ENCODE measurements around the gene ROM1. TPM values are rescaled to one million over a fixed set of nuclear protein-coding genes. Genes with fewer than 3 reads are reported as not detected.
A peak's percentile ranks its signal among the peaks of the same experiment; 100 is the strongest.

The ROM1 gene
- polyA plus RNA-seq, 3 donors = 0.51 to 1.4 (median 0.75) TPM

GRCh38 chr11:62565100-62565802, 47.8 kb upstream of the ROM1 start:
- intact Hi-C loops (cut with micrococcal nuclease) = loop anchor here in 1 of 2 donors (5.0 kb wide), 1 partner anchor 33 kb away; no protein-coding TSS in a partner anchor
- TF ChIP-seq CTCF (IDR thresholded peaks at IDR 0.05) = no peak
- no peaks in the 10 kb centered on the region for H3K27me3 Mint-ChIP-seq (ENCODE audit: low read depth in 3 of 3)
- WGBS (ENCODE audit: insufficient coverage) = 83% methylated on average over 1 of the region's 5 CpGs
- no peak overlapping the region for H3K4me3 Mint-ChIP-seq
- Histone ChIP-seq H4K20me1 (ENCODE audit: insufficient read depth, low read length) (peaks cover 60% of the 10 kb centered on the region), H3K4me2 (replicated peaks; ENCODE audit: extremely low read depth, low read length, poor library complexity, severe bottlenecking) (no peak overlapping the region), H2AFZ (ENCODE audit: insufficient read depth, low read depth, low read length, poor library complexity, severe bottlenecking) (no peak overlapping the region), H3K27ac (ENCODE audit: low read depth in 1 of 2, low read length in 2 of 2) (no peak overlapping the region), H3K4me3 (replicated peaks in 1 of 3; ENCODE audit: low read depth in 2 of 3, low read length in 3 of 3) (no peak overlapping the region), H3K9ac (ENCODE audit: insufficient read depth, low read length, poor library complexity, severe bottlenecking) (no peak overlapping the region), H3K4me1 (ENCODE audit: control insufficient read depth in 1 of 2, insufficient read depth in 2 of 2, low read length in 2 of 2) (peaks cover 8 to 24% of the 10 kb centered on the region in 2 donors), H3K79me2 (ENCODE audit: insufficient read depth, low read length) (peaks cover 82% of the 10 kb centered on the region), H3K36me3 (replicated peaks in 1 of 2; ENCODE audit: control insufficient read depth in 1 of 2, insufficient read depth in 2 of 2, low read length in 2 of 2) (peaks cover 71 to 76% of the 10 kb centered on the region in 2 donors), H3K9me3 (replicated peaks in 1 of 2; ENCODE audit: control insufficient read depth in 1 of 2, insufficient read depth in 1 of 2, low read length in 2 of 2) (no peaks in the 10 kb centered on the region), H3K27me3 (ENCODE audit: control insufficient read depth in 2 of 2, insufficient read depth in 2 of 2, low read length in 2 of 2) (no peaks in the 10 kb centered on the region)
- H3K36me3 Mint-ChIP-seq = peaks cover 62 to 93% of the 10 kb centered on the region in 2 donors
- no peaks in the 10 kb centered on the region for H3K9me3 Mint-ChIP-seq
- H3K4me1 Mint-ChIP-seq = peaks cover 20% of the 10 kb centered on the region
- peak overlapping the region in 2 of 7 donors; percentile 42 to 57 for H3K27ac Mint-ChIP-seq
- no peak for DNase-seq

GRCh38 chr11:62566247-62566646, 46.8 kb upstream of the ROM1 start:
- no peak for TF ChIP-seq CTCF (IDR thresholded peaks at IDR 0.05)
- Histone ChIP-seq H3K27ac (ENCODE audit: low read depth in 1 of 2, low read length in 2 of 2) (no peak overlapping the region), H2AFZ (ENCODE audit: insufficient read depth, low read depth, low read length, poor library complexity, severe bottlenecking) (no peak overlapping the region), H3K9ac (ENCODE audit: insufficient read depth, low read length, poor library complexity, severe bottlenecking) (no peak overlapping the region), H3K4me2 (replicated peaks; ENCODE audit: extremely low read depth, low read length, poor library complexity, severe bottlenecking) (no peak overlapping the region), H3K79me2 (ENCODE audit: insufficient read depth, low read length) (peaks cover 84% of the 10 kb centered on the region), H3K4me3 (replicated peaks in 1 of 3; ENCODE audit: low read depth in 2 of 3, low read length in 3 of 3) (no peak overlapping the region), H4K20me1 (ENCODE audit: insufficient read depth, low read length) (peaks cover 60% of the 10 kb centered on the region), H3K36me3 (replicated peaks in 1 of 2; ENCODE audit: control insufficient read depth in 1 of 2, insufficient read depth in 2 of 2, low read length in 2 of 2) (peaks cover 77 to 85% of the 10 kb centered on the region in 2 donors), H3K27me3 (ENCODE audit: control insufficient read depth in 2 of 2, insufficient read depth in 2 of 2, low read length in 2 of 2) (no peaks in the 10 kb centered on the region), H3K4me1 (ENCODE audit: control insufficient read depth in 1 of 2, insufficient read depth in 2 of 2, low read length in 2 of 2) (peaks cover 0 to 14% of the 10 kb centered on the region in 2 donors), H3K9me3 (replicated peaks in 1 of 2; ENCODE audit: control insufficient read depth in 1 of 2, insufficient read depth in 1 of 2, low read length in 2 of 2) (no peaks in the 10 kb centered on the region)
- Mint-ChIP-seq H3K4me3 (no peak overlapping the region), H3K36me3 (peaks cover 70 to 98% of the 10 kb centered on the region in 2 donors), H3K27me3 (ENCODE audit: low read depth in 3 of 3) (peaks cover 0 to under 1% (median 0%) of the 10 kb centered on the region in 3 donors), H3K27ac (peak overlapping the region in 2 of 7 donors; percentile 4 to 16), H3K9me3 (no peaks in the 10 kb centered on the region), H3K4me1 (peaks cover 17% of the 10 kb centered on the region)
- intact Hi-C loops (cut with micrococcal nuclease) = loop anchor here in 1 of 2 donors (5.0 kb wide), 1 partner anchor 34 kb away; no protein-coding TSS in a partner anchor
- DNase-seq = no peak
- 95% methylated on average over 7 of the region's 8 CpGs for WGBS (ENCODE audit: insufficient coverage)

Data from CD14-positive monocyte (primary cell).